ENCODE measurements around the gene UBE2D4. TPM values are rescaled to one million over a fixed set of nuclear protein-coding genes. Genes with fewer than 3 reads are reported as not detected.
A peak's percentile ranks its signal among the peaks of the same experiment; 100 is the strongest.
"Not testable (repeated sequence)": the region's sequence is repeated elsewhere in the genome, so short reads cannot be mapped to it uniquely, and the experiment has no call there.

The UBE2D4 gene
- total RNA-seq, 6 experiments from 2014 or later = 12.6 to 15.7 (median 14.4) TPM

- Mint-ChIP-seq H3K4me3 (no peak overlapping the region), H3K4me1 (ENCODE audit: low read depth) (peaks cover 48% of the 10 kb centered on the region), H3K36me3 (ENCODE audit: low read depth) (peaks cover 10% of the 10 kb centered on the region), H3K27me3 (ENCODE audit: insufficient read depth) (peaks cover 1% of the 10 kb centered on the region), H3K9me3 (no peaks in the 10 kb centered on the region), H3K27ac (no peak overlapping the region)
- DNase-seq = no peak
- TF ChIP-seq CTCF (IDR thresholded peaks at IDR 0.05) = no peak
Observed at GRCh38 chr7:43890468-43890867, 35.8 kb upstream of the UBE2D4 start.

GRCh38 chr7:43891069-43891955 lies 34.9 kb upstream of the UBE2D4 start:
- Mint-ChIP-seq H3K27ac (no peak overlapping the region), H3K27me3 (ENCODE audit: insufficient read depth) (peaks cover 1% of the 10 kb centered on the region; the same call in 1 of the 2 replicates), H3K9me3 (no peaks in the 10 kb centered on the region), H3K4me1 (ENCODE audit: low read depth) (peaks cover 54% of the 10 kb centered on the region), H3K36me3 (ENCODE audit: low read depth) (peaks cover 14% of the 10 kb centered on the region), H3K4me3 (no peak overlapping the region)
- no peak for TF ChIP-seq CTCF (IDR thresholded peaks at IDR 0.05)
- DNase-seq = no peak

DNA sequence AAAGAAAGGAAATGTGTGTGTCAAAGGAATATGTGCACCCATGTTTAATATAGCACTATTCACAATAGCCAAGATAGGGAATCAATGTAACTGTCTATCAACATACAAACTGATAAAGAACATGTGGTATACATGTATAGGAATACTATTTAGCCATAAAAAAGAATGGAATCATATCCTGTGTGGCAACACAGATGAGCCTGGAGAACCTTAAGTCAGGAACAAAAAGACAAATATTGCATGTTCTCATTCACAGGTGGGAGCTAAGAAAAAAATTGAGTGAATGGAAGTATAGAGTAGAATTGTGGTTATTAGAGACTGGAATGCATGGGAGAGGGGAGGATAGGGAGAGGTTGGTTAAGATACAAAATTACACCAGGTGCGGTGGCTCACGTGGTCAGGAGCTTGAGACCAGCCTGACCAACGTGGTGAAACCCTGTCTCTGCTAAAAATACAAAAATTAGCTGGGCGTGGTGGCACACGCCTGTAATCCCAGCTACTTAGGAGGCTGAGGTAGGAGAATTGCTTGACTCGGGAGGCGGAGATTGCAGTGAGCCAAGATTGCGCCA lies 30.3 kb upstream of the UBE2D4 start:
- DNase-seq = no peak
- peaks cover 10% of the 10 kb centered on the region for H3K36me3 Mint-ChIP-seq (ENCODE audit: low read depth)
- H3K27me3 Mint-ChIP-seq (ENCODE audit: insufficient read depth) = no peaks in the 10 kb centered on the region
- TF ChIP-seq CTCF (IDR thresholded peaks at IDR 0.05) = no peak
- H3K4me3 Mint-ChIP-seq = no peak overlapping the region
- peaks cover 37% of the 10 kb centered on the region for H3K4me1 Mint-ChIP-seq (ENCODE audit: low read depth)
- H3K9me3 Mint-ChIP-seq = no peaks in the 10 kb centered on the region
- no peak overlapping the region for H3K27ac Mint-ChIP-seq

DNA sequence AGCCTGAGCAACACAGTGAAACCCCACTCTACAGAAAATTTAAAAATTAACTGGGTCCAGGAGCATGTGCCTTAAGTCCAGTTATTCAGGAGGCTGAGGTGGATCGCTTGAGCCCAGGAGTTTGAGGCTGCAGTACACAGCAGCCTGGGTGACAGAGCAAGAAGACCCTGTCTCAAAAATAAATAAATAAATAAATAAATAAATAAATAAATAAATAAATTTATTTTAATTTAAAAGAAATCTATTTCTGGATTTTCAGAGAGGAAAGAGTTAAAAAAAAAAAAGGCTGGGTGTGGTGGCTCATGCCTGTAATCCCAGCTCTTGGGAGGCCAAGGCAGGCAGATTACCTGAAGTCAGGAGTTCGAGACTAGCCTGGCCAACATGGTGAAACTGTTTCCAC lies 27.7 kb upstream of the UBE2D4 start:
- not testable (repeated sequence) for DNase-seq; H3K9me3 Mint-ChIP-seq; H3K4me3 Mint-ChIP-seq; H3K27ac Mint-ChIP-seq; H3K27me3 Mint-ChIP-seq (ENCODE audit: insufficient read depth)
- peaks cover 44% of the 10 kb centered on the region for H3K4me1 Mint-ChIP-seq (ENCODE audit: low read depth)
- H3K36me3 Mint-ChIP-seq (ENCODE audit: low read depth) = peaks cover 16% of the 10 kb centered on the region

GRCh38 chr7:43902542-43903054 lies 23.6 kb upstream of the UBE2D4 start:
- H3K9me3 Mint-ChIP-seq = no peaks in the 10 kb centered on the region
- H3K36me3 Mint-ChIP-seq (ENCODE audit: low read depth) = peaks cover 21% of the 10 kb centered on the region
- H3K4me1 Mint-ChIP-seq (ENCODE audit: low read depth) = peaks cover 40% of the 10 kb centered on the region
- no peaks in the 10 kb centered on the region for H3K27me3 Mint-ChIP-seq (ENCODE audit: insufficient read depth)
- no peak overlapping the region for H3K4me3 Mint-ChIP-seq
- TF ChIP-seq CTCF (IDR thresholded peaks at IDR 0.05) = no peak
- no peak for DNase-seq
- H3K27ac Mint-ChIP-seq = peak overlapping the region; percentile 0; the same call in 1 of the 2 replicates

Measured in HFFc6 (cell line).